SK-N-SH treated with all-trans-retinoic acid at 6 μM for 48 hours (cell line): Measurements from ENCODE around the gene PNMT.

Source experiments
- ATAC-seq: fragments of 200-7000 bp; cut with Tn5 transposase; 3 replicates; pipeline ENCODE4 v1.9.1; 2020; ENCODE audit warnings: mild to moderate bottlenecking, moderate library complexity
- ESRRG ChIP-seq: fragments of 250-450 bp; sonication (Bioruptor Pico); IDR thresholded peaks from 2 replicates; pipeline ENCODE4 v1.6.1; 2021; ENCODE audit warnings: mild to moderate bottlenecking
- GLIS3 ChIP-seq: fragments of 250-450 bp; sonication (Bioruptor Pico); IDR thresholded peaks from 2 replicates; pipeline ENCODE4 v1.5.0; 2020; ENCODE audit warnings: mild to moderate bottlenecking, moderate library complexity
- ISL1 ChIP-seq: fragments of 250-450 bp; sonication (Bioruptor Pico); IDR thresholded peaks from 2 replicates; pipeline ENCODE4 v2.1.2; 2022; ENCODE audit warnings: mild to moderate bottlenecking, moderate library complexity
- OSR1 ChIP-seq: fragments of 250-450 bp; sonication (Bioruptor Pico); IDR thresholded peaks from 2 replicates; pipeline ENCODE4 v1.8.0; 2022; ENCODE audit warnings: moderate library complexity, mild to moderate bottlenecking, inconsistent platforms
- PPARA ChIP-seq: fragments of 250-450 bp; sonication (Bioruptor Pico); IDR thresholded peaks from 2 replicates; pipeline ENCODE4 v1.5.0; 2020; ENCODE audit warnings: mild to moderate bottlenecking, borderline replicate concordance
- SNAI2 ChIP-seq: fragments of 250-450 bp; sonication (Bioruptor Pico); IDR thresholded peaks from 2 replicates; pipeline ENCODE4 v1.5.0; 2020; ENCODE audit warnings: mild to moderate bottlenecking, moderate library complexity
- TCF4 ChIP-seq: fragments of 250-450 bp; sonication (Bioruptor Pico); IDR thresholded peaks from 2 replicates; pipeline ENCODE4 v1.8.0; 2021; ENCODE audit warnings: mild to moderate bottlenecking, moderate library complexity, borderline replicate concordance
- TOX ChIP-seq: fragments of 250-450 bp; sonication (Bioruptor Pico); IDR thresholded peaks from 2 replicates; pipeline ENCODE4 v1.8.0; 2021; ENCODE audit warnings: mild to moderate bottlenecking, moderate library complexity, borderline replicate concordance
- ZFP3 ChIP-seq: fragments of 250-450 bp; sonication (Bioruptor Pico); IDR thresholded peaks from 2 replicates; pipeline ENCODE4 v1.5.0; 2020; ENCODE audit warnings: mild to moderate bottlenecking, moderate library complexity
- ZFP30 ChIP-seq: fragments of 450-650 bp; formaldehyde crosslinking; IDR thresholded peaks from 2 replicates; pipeline ENCODE4 v1.5.0; 2022; ENCODE audit warnings: mild to moderate bottlenecking, moderate library complexity
- ZNF565 ChIP-seq: fragments of 450-650 bp; formaldehyde crosslinking; conservative IDR thresholded peaks from 2 replicates; pipeline ENCODE4 v1.5.0; 2020; ENCODE audit warnings: low read depth, mild to moderate bottlenecking, moderate library complexity
- ZNF8 ChIP-seq: fragments of 450-650 bp; formaldehyde crosslinking; IDR thresholded peaks from 2 replicates; pipeline ENCODE4 v1.5.0; 2020; ENCODE audit warnings: mild to moderate bottlenecking, moderate library complexity
- TF ChIP-seq, protein P1 (sequence below): fragments of 250-450 bp; sonication (Bioruptor Pico); IDR thresholded peaks from 2 replicates; pipeline ENCODE4 v1.5.1; 2021; ENCODE audit warnings: mild to moderate bottlenecking, moderate library complexity
- TF ChIP-seq, protein P2 (sequence below): fragments of 250-450 bp; sonication (Bioruptor Pico); IDR thresholded peaks from 2 replicates; pipeline ENCODE4 v1.5.0; 2020; ENCODE audit warnings: mild to moderate bottlenecking, moderate library complexity
- TF ChIP-seq, protein P3 (sequence below): fragments of 250-450 bp; sonication (Bioruptor Pico); IDR thresholded peaks from 2 replicates; pipeline ENCODE4 v1.8.0; 2020; ENCODE audit warnings: mild to moderate bottlenecking, moderate library complexity, borderline replicate concordance
- TF ChIP-seq, protein P4 (sequence below): fragments of 250-450 bp; sonication (Bioruptor Pico); IDR thresholded peaks from 2 replicates; pipeline ENCODE4 v1.8.0; 2021; ENCODE audit warnings: low read depth, mild to moderate bottlenecking, moderate library complexity, borderline replicate concordance

PNMT gene

DNA sequence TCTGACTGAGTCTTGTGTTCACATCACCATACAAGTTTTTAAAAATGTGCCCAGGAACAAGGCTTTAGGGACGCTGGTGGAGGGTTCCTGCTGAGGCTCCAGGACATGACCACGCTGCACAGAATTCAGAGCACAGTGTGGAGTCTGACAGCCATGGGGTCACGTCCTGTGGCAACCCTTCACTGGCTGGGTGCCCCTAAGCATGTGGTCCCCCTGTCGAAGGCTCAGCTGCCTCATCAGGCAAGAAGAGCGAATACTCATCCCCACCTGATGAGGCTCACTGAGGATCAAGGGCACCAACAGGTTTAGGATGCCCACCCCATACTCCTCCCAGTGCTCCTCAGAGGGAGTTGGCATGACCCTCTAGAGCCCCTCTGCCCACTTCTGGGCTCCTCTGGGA lies 5.9 kb downstream of the PNMT start (continued):
- TF ChIP-seq ZFP30 (CRISPR knock-in tag), result no peak

DNA sequence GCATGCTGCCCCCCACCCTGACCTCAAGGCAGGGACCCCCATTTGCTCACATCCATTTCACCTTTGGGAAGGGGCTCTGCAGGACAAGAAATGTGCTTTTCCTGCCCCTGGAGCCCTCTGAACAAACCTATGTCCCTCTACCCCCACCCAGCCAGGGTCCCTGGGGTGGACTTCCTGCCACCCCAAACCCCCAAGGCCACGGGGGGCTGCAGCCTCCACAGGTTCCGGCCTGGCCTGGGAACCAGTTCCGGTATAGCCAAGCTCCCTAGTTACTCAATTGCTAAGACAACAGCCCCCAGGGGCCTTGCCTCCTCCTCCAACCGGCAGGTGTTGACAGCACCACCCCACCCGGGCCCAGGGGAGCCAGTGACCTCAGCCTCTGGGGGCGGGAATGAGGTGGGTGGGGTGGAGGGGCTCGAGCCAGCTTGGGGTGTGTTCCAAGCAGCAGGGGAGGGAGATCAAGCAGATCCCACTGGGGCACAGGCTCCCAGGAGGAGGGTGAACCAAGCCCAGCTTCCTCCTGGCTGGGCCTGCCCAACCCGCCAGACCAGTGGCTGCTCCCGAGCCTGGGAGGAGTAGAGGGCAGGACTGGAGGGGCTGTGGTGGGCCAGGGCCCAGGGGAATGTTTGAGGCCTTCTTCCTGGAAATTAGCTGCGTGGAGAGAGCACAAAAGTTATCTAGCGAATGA lies 6.6 kb downstream of the PNMT start:
- ATAC-seq, result no peak
- TF ChIP-seq GLIS3 (CRISPR knock-in tag) (no peak), ZFP3 (CRISPR knock-in tag) (no peak), ZNF565 (CRISPR knock-in tag) (no peak), SNAI2 (CRISPR knock-in tag) (no peak), ISL1 (no peak), ZNF8 (CRISPR knock-in tag) (no peak), OSR1 (no peak)
- TF ChIP-seq, protein P1, sequence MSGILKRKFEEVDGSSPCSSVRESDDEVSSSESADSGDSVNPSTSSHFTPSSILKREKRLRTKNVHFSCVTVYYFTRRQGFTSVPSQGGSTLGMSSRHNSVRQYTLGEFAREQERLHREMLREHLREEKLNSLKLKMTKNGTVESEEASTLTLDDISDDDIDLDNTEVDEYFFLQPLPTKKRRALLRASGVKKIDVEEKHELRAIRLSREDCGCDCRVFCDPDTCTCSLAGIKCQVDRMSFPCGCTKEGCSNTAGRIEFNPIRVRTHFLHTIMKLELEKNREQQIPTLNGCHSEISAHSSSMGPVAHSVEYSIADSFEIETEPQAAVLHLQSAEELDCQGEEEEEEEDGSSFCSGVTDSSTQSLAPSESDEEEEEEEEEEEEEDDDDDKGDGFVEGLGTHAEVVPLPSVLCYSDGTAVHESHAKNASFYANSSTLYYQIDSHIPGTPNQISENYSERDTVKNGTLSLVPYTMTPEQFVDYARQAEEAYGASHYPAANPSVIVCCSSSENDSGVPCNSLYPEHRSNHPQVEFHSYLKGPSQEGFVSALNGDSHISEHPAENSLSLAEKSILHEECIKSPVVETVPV (CRISPR knock-in tag), result no peak
- TF ChIP-seq, protein P2, sequence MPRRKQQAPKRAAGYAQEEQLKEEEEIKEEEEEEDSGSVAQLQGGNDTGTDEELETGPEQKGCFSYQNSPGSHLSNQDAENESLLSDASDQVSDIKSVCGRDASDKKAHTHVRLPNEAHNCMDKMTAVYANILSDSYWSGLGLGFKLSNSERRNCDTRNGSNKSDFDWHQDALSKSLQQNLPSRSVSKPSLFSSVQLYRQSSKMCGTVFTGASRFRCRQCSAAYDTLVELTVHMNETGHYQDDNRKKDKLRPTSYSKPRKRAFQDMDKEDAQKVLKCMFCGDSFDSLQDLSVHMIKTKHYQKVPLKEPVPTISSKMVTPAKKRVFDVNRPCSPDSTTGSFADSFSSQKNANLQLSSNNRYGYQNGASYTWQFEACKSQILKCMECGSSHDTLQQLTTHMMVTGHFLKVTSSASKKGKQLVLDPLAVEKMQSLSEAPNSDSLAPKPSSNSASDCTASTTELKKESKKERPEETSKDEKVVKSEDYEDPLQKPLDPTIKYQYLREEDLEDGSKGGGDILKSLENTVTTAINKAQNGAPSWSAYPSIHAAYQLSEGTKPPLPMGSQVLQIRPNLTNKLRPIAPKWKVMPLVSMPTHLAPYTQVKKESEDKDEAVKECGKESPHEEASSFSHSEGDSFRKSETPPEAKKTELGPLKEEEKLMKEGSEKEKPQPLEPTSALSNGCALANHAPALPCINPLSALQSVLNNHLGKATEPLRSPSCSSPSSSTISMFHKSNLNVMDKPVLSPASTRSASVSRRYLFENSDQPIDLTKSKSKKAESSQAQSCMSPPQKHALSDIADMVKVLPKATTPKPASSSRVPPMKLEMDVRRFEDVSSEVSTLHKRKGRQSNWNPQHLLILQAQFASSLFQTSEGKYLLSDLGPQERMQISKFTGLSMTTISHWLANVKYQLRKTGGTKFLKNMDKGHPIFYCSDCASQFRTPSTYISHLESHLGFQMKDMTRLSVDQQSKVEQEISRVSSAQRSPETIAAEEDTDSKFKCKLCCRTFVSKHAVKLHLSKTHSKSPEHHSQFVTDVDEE (CRISPR knock-in tag), result no peak

DNA sequence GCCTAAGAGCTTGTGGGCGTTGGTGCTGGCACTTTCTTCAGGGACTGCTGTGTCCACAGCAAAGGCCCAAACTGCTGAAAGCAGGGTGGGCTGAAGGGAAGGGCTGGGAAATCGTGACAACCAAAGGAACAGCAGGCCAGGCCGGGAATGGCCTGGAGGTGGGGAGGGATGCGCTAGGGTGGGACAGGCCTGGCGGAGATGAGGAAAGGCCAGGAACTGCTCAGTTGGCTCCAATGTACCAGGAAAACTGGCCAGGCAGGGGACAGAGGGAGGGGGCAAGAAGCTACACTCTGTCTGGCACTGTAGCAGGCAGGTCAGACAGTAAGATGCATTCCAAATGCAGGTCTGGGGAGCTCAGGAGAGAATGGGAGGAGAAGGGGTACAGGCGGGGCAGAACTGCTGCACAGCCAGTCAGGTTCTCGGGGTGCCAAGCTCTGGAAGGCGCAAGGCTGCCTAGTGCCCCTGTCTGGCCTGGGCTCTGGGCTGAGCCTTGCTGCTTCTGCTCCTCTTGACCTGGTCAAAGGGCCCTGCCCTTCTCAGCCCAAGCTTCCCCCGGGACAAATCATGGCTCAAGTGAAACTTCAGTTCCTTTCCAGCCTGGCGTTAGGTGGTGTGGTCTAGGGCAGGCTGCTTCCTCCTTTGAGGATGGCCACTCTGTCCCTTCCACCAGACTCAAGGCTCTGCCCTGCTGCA lies 7.3 kb downstream of the PNMT start:
- TF ChIP-seq TOX (no peak), ESRRG (no peak)
- TF ChIP-seq, protein P3, sequence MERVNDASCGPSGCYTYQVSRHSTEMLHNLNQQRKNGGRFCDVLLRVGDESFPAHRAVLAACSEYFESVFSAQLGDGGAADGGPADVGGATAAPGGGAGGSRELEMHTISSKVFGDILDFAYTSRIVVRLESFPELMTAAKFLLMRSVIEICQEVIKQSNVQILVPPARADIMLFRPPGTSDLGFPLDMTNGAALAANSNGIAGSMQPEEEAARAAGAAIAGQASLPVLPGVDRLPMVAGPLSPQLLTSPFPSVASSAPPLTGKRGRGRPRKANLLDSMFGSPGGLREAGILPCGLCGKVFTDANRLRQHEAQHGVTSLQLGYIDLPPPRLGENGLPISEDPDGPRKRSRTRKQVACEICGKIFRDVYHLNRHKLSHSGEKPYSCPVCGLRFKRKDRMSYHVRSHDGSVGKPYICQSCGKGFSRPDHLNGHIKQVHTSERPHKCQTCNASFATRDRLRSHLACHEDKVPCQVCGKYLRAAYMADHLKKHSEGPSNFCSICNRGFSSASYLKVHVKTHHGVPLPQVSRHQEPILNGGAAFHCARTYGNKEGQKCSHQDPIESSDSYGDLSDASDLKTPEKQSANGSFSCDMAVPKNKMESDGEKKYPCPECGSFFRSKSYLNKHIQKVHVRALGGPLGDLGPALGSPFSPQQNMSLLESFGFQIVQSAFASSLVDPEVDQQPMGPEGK, result no peak
- TF ChIP-seq, all 23 proteins: peak for 0
- ATAC-seq, result no peak

DNA sequence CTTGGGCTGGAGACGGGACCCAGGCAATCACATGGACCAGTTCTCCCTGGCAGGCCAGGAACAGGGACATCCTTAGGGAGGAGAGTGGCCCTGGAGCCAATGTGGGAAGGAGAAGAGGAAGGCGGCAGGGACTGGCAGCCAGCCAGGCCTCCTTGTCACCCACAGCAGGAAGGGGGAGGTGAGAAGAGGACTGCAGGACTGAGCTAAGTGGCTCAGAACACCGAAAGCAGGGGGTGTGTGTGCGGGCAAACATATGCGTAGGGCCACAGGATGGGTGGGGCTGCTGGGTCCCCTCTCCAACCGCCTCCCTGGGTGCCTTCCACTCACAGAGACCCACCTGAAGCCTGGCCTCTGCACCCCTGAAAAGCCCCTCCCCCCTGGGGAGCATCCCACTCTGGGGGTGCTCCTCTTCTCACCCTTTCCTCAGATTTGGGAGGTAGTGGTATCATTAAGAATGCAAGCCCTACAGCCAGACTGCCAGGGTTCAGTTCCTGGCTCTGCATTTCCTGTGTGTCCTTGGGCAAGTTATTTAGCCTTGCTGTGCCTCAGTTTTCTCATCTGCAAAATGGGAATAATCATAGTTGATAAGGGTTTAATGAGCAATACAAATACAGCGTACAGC lies 8.1 kb downstream of the PNMT start:
- TF ChIP-seq GLIS3 (CRISPR knock-in tag), result no peak
- no peak for TF ChIP-seq TCF4 (CRISPR knock-in tag)
- TF ChIP-seq OSR1, result no peak
- TF ChIP-seq, protein P1 (CRISPR knock-in tag), result no peak
- TF ChIP-seq, protein P4, sequence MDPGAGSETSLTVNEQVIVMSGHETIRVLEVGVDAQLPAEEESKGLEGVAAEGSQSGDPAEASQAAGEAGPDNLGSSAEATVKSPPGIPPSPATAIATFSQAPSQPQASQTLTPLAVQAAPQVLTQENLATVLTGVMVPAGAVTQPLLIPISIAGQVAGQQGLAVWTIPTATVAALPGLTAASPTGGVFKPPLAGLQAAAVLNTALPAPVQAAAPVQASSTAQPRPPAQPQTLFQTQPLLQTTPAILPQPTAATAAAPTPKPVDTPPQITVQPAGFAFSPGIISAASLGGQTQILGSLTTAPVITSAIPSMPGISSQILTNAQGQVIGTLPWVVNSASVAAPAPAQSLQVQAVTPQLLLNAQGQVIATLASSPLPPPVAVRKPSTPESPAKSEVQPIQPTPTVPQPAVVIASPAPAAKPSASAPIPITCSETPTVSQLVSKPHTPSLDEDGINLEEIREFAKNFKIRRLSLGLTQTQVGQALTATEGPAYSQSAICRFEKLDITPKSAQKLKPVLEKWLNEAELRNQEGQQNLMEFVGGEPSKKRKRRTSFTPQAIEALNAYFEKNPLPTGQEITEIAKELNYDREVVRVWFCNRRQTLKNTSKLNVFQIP, result no peak
- no peak for TF ChIP-seq ISL1
- TF ChIP-seq PPARA (CRISPR knock-in tag), result no peak
- TF ChIP-seq SNAI2 (CRISPR knock-in tag), result no peak
- TF ChIP-seq ZFP30 (CRISPR knock-in tag), result no peak
- ATAC-seq, result no peak
